ENCODE results near the gene GPN3.

DNA sequence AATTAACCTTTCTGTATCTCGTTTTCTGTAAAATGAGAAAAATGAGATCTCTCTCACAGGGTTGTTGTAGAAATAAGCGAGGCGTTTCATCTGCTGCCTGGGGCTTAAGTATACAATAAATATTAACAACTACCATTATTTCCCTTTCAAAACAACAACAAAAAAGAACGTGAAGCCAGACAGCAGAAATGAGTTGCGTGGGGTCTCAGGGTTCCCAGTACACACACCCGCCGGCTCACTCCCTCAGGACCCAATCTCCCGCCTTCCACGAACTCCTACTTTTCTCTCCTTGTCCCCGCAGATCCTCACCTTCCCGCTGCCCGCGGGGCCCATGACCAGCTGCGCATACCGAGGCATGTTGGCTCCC lies 227 bp downstream of the GPN3 start:
- no peak for TF ChIP-seq POLR2A (IDR thresholded peaks at IDR 0.05; ENCODE audit: low read length)
- TF ChIP-seq GATA1 (IDR thresholded peaks at IDR 0.05; ENCODE audit: low read depth, low read length) = no peak

Measured in erythroblast (primary cell).